HG03135 (cell line): ENCODE results near the gene CLRN2.

Source experiments
- ATAC-seq: cut with Tn5 transposase; IDR thresholded peaks from one replicate; pipeline ENCODE4 v1.9.1; 2021; ENCODE audit warnings: mild to moderate bottlenecking, moderate library complexity; ENCODE audit not compliant: unreplicated experiment

The CLRN2 gene

GRCh38 chr4:17514865-17515264 lies at the start of gene CLRN2:
CLRN2 (plus strand) TSS chr4:17515165; CDS start chr4:17515267, 102 bp downstream.
- no peak for ATAC-seq

GRCh38 chr4:17468619-17469221 lies 46.2 kb upstream of the CLRN2 start:
- no peak for ATAC-seq

- no peak for ATAC-seq
These were observed 44.9 kb upstream of the CLRN2 start for GRCh38 chr4:17469931-17470674.

GRCh38 chr4:17475481-17475880 lies 39.5 kb upstream of the CLRN2 start:
- ATAC-seq: no peak

GRCh38 chr4:17476853-17477252 lies 38.1 kb upstream of the CLRN2 start:
- ATAC-seq: no peak

- no peak for ATAC-seq
These were observed 37.0 kb upstream of the CLRN2 start for GRCh38 chr4:17477774-17478472.

GRCh38 chr4:17480210-17480927 lies 34.6 kb upstream of the CLRN2 start:
- no peak for ATAC-seq

GRCh38 chr4:17480955-17481354 lies 34.0 kb upstream of the CLRN2 start:
- ATAC-seq: no peak

- ATAC-seq: no peak
These were observed 32.2 kb upstream of the CLRN2 start for GRCh38 chr4:17482716-17483115.

GRCh38 chr4:17489123-17489522 lies 25.8 kb upstream of the CLRN2 start:
- no peak for ATAC-seq

- no peak for ATAC-seq
These were observed 25.2 kb upstream of the CLRN2 start for GRCh38 chr4:17489721-17490120.

GRCh38 chr4:17490575-17491059 lies 24.3 kb upstream of the CLRN2 start:
- no peak for ATAC-seq

GRCh38 chr4:17491196-17491595 lies 23.8 kb upstream of the CLRN2 start:
- ATAC-seq: no peak

- ATAC-seq: no peak
These were observed 22.8 kb upstream of the CLRN2 start for GRCh38 chr4:17492058-17492741.

- ATAC-seq: no peak
These were observed 22.1 kb upstream of the CLRN2 start for GRCh38 chr4:17492876-17493275.

GRCh38 chr4:17493619-17494018 lies 21.3 kb upstream of the CLRN2 start:
- ATAC-seq: no peak

GRCh38 chr4:17494258-17495190 lies 20.4 kb upstream of the CLRN2 start:
- ATAC-seq: no peak

GRCh38 chr4:17497890-17498523 lies 17.0 kb upstream of the CLRN2 start:
- ATAC-seq: no peak

- no peak for ATAC-seq
These were observed 14.4 kb upstream of the CLRN2 start for GRCh38 chr4:17500574-17500973.
